ENCODE results near the gene SLC13A4. TPM values are rescaled to one million over a fixed set of nuclear protein-coding genes. Genes with fewer than 3 reads are reported as not detected.

SLC13A4 gene
- total and polyA plus RNA-seq, 2 of the 13 experiments (the other 11 are each of a cell fraction or from before 2014, with no cell fraction given): 0.04 TPM; not detected in 1

GRCh38 chr7:135758531-135758932 lies 30.5 kb upstream of the SLC13A4 start:
- BruUV-seq (replicated peaks): no TSS peak
- H3K4me3 ChIP-seq (replicated peaks in 1 of 3; ENCODE audit: insufficient read depth in 1 of 3, low read depth in 2 of 3, low read length in 3 of 3): no peak overlapping the region
- H3K4me1 ChIP-seq (ENCODE audit: insufficient read depth, low read length): peaks cover 5% of the 10 kb centered on the region; the same call in 1 of the 2 replicates
- DNase-seq (ENCODE audit: low spot score) (no peak), ATAC-seq (no peak), FAIRE-seq (no peak)
- no peak overlapping the region for H2AFZ ChIP-seq (ENCODE audit: low read length)
- no peak for TF ChIP-seq ARNT (IDR thresholded peaks at IDR 0.05)
- no peak for TF ChIP-seq ZFP36 (IDR thresholded peaks at IDR 0.05; ENCODE audit: borderline replicate concordance, low read depth, low read length, partially characterized antibody)
- WGBS (ENCODE audit: low lambda C conversion rate): 3% methylated on average over 5 of the region's 5 CpGs
- no peak overlapping the region for H3K4me2 ChIP-seq (ENCODE audit: low read depth, low read length)
- intact Hi-C loops (cut with micrococcal nuclease; ENCODE audit: unreplicated experiment): no loop called here
- no peaks in the 10 kb centered on the region for H3K9me3 ChIP-seq (ENCODE audit: low read length)
- H3K9ac ChIP-seq (ENCODE audit: insufficient read depth, low read depth, low read length): no peak overlapping the region
- H3K27me3 ChIP-seq (ENCODE audit: control insufficient read depth in 1 of 2, insufficient read depth in 2 of 2, low read length in 2 of 2): peaks cover 2 to 47% of the 10 kb centered on the region in 2 experiments; a peak in 3 of 5 replicates
- H3K79me2 ChIP-seq (ENCODE audit: insufficient read depth, low read length): no peaks in the 10 kb centered on the region
- ChIA-PET POLR2A (no interaction called here), CTCF (ENCODE audit: low intra/inter-chr PET ratio, low total read pairs) (no interaction called here)
- no peaks in the 10 kb centered on the region for H3K36me3 ChIP-seq (replicated peaks in 1 of 2; ENCODE audit: control insufficient read depth in 1 of 2, insufficient read depth in 2 of 2, low read length in 2 of 2)
- H3K27ac ChIP-seq (ENCODE audit: extremely low read length, insufficient read depth, low read length): no peak overlapping the region
- in situ Hi-C loops (cut with HindIII; ENCODE audit: extremely low pct_ligation_motif_present, low pct_unique_long_range_greater_than_20kb): no loop called here
- no peaks in the 10 kb centered on the region for H4K20me1 ChIP-seq (ENCODE audit: insufficient read depth, low read length)

DNA sequence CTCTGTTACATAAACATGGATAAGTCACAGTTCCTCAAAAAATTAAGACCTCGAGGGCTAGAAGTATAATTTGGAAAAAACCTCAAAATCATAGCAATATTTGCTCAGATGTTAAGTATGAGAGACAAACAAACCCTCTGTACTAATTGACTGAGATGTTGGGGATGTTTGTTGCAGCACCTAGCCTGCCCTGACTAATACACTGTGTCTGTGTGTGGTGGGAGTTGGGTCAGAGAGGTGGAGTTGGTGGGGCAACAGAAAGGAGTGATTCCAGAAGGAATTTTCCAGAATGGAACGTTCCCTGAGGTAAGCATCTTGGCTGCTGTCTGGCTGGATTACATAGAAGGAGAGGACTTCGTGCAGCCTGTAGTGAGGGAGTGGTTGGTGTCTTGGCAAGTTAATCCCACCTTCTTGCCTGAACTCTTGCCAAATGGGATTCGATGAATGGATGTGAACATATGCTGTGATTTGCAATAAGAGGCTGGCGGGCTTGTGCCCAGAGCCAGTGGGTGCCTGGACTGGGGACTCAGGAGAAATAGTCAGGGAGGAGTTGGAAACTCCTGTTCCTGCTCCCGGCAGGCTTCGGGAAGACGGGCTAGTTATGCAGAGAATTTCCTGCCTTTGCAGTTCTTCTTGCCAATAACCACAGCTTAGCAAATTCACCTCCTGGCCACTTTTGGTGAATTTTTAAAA lies 29.9 kb upstream of the SLC13A4 start:
- Histone ChIP-seq H3K27me3 (ENCODE audit: control insufficient read depth in 1 of 2, insufficient read depth in 2 of 2, low read length in 2 of 2) (peaks cover 2 to 47% of the 10 kb centered on the region in 2 experiments; a peak in 3 of 5 replicates), H4K20me1 (ENCODE audit: insufficient read depth, low read length) (no peaks in the 10 kb centered on the region), H3K4me3 (replicated peaks in 1 of 3; ENCODE audit: insufficient read depth in 1 of 3, low read depth in 2 of 3, low read length in 3 of 3) (no peak overlapping the region), H3K9ac (ENCODE audit: insufficient read depth, low read depth, low read length) (no peak overlapping the region), H3K4me1 (ENCODE audit: insufficient read depth, low read length) (peaks cover 5% of the 10 kb centered on the region; the same call in 1 of the 2 replicates), H3K4me2 (ENCODE audit: low read depth, low read length) (no peak overlapping the region), H3K36me3 (replicated peaks in 1 of 2; ENCODE audit: control insufficient read depth in 1 of 2, insufficient read depth in 2 of 2, low read length in 2 of 2) (no peaks in the 10 kb centered on the region), H3K9me3 (ENCODE audit: low read length) (no peaks in the 10 kb centered on the region), H3K79me2 (ENCODE audit: insufficient read depth, low read length) (no peaks in the 10 kb centered on the region), H3K27ac (ENCODE audit: extremely low read length, insufficient read depth, low read length) (no peak overlapping the region), H2AFZ (ENCODE audit: low read length) (no peak overlapping the region)
- DNase-seq (ENCODE audit: low spot score) (no peak), ATAC-seq (no peak), FAIRE-seq (no peak)
- POLR2A ChIA-PET: no interaction called here
- in situ Hi-C loops (cut with HindIII; ENCODE audit: extremely low pct_ligation_motif_present, low pct_unique_long_range_greater_than_20kb): no loop called here
- intact Hi-C loops (cut with micrococcal nuclease; ENCODE audit: unreplicated experiment): no loop called here
- TF ChIP-seq PLRG1 (conservative IDR thresholded peaks at IDR 0.05) (no peak), RBAK (CRISPR knock-in tag; IDR thresholded peaks at IDR 0.05) (peak; percentile 80; the same call in 1 of the 2 replicates), ATF2 (CRISPR knock-in tag; IDR thresholded peaks at IDR 0.05) (no peak), ZNF720 (CRISPR knock-in tag; IDR thresholded peaks at IDR 0.05) (no peak), EEA1 (CRISPR knock-in tag; IDR thresholded peaks at IDR 0.05; ENCODE audit: borderline replicate concordance) (no peak)
- 0% methylated on average over 6 of the region's 8 CpGs for WGBS (ENCODE audit: low lambda C conversion rate)
- no TSS peak for BruUV-seq (replicated peaks)
- CTCF ChIA-PET (ENCODE audit: low intra/inter-chr PET ratio, low total read pairs): no interaction called here

All from HepG2 (cell line).